Right lobe of liver (tissue), 4 donors: ENCODE measurements around the gene APOC4.
A peak's percentile ranks its signal among the peaks of the same experiment; 100 is the strongest.

Experiments used
- POLR2A ChIP-seq: fragments of 450-650 bp; IDR thresholded peaks from one replicate; pipeline ENCODE4 v1.6.1; 2017; ENCODE audit warnings: antibody characterized with exemption, mild to moderate bottlenecking
- TF ChIP-seq, protein P1 (sequence below), 4 donors: fragments of 200-600 bp in 3 of 4; fragments of 450-650 bp in 1 of 4; IDR thresholded peaks; one replicate each; pipeline versions ENCODE4 v1.5.1 to v1.8.0; 2016 to 2022; ENCODE audit warnings: antibody characterized with exemption in 4 of 4, mild to moderate bottlenecking in 2 of 4
- donor health status: DM: no; HTN: no; CAD: no.
- donor health status: DM: no; HTN: no; CAD: no.
- donor health status: DM: no; HTN: yes; CAD: no.

GRCh38 chr19:44954649-44955504, 12.8 kb downstream of the APOC4 start, which contains the start of gene CLPTM1:
- TF ChIP-seq, protein P1, sequence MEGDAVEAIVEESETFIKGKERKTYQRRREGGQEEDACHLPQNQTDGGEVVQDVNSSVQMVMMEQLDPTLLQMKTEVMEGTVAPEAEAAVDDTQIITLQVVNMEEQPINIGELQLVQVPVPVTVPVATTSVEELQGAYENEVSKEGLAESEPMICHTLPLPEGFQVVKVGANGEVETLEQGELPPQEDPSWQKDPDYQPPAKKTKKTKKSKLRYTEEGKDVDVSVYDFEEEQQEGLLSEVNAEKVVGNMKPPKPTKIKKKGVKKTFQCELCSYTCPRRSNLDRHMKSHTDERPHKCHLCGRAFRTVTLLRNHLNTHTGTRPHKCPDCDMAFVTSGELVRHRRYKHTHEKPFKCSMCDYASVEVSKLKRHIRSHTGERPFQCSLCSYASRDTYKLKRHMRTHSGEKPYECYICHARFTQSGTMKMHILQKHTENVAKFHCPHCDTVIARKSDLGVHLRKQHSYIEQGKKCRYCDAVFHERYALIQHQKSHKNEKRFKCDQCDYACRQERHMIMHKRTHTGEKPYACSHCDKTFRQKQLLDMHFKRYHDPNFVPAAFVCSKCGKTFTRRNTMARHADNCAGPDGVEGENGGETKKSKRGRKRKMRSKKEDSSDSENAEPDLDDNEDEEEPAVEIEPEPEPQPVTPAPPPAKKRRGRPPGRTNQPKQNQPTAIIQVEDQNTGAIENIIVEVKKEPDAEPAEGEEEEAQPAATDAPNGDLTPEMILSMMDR (IDR thresholded peaks at IDR 0.05), result peak in 1 of 4 donors; percentile 45
- TF ChIP-seq POLR2A, result peak; percentile 55
